Measurements from ENCODE around the gene SYDE1.

SYDE1 gene

GRCh38 chr19:15115762-15116615 lies 8.8 kb downstream of the SYDE1 start:
- H3K4me3 Mint-ChIP-seq = no peak overlapping the region
- H3K36me3 Mint-ChIP-seq = peaks cover 47% of the 10 kb centered on the region
- peaks cover under 1% of the 10 kb centered on the region for H3K4me1 Mint-ChIP-seq
- ATAC-seq (no peak), DNase-seq (ENCODE audit: low spot score in 2 of 2) (no peak)
- H3K27ac Mint-ChIP-seq = no peak overlapping the region
- no peaks in the 10 kb centered on the region for H3K9me3 Mint-ChIP-seq

- no peak for ATAC-seq
- H3K36me3 Mint-ChIP-seq = peaks cover 56% of the 10 kb centered on the region
- H3K4me1 Mint-ChIP-seq = peaks cover 5% of the 10 kb centered on the region
- no peak overlapping the region for H3K27ac Mint-ChIP-seq
- no peak for DNase-seq (ENCODE audit: low spot score in 2 of 2)
- no peaks in the 10 kb centered on the region for H3K9me3 Mint-ChIP-seq
- no peak overlapping the region for H3K4me3 Mint-ChIP-seq
These were observed 9.7 kb downstream of the SYDE1 start for GRCh38 chr19:15116856-15117255.

GRCh38 chr19:15118248-15118647 lies 11.0 kb downstream of the SYDE1 start:
- Mint-ChIP-seq H3K9me3 (no peaks in the 10 kb centered on the region), H3K27ac (no peak overlapping the region), H3K4me3 (no peak overlapping the region), H3K36me3 (peaks cover 59% of the 10 kb centered on the region), H3K4me1 (peaks cover 5% of the 10 kb centered on the region)
- no peak for ATAC-seq
- DNase-seq (ENCODE audit: low spot score in 2 of 2) = no peak

- no peak for ATAC-seq
- no peak for DNase-seq (ENCODE audit: low spot score in 2 of 2)
- H3K4me3 Mint-ChIP-seq = no peak overlapping the region
- H3K27ac Mint-ChIP-seq = no peak overlapping the region
- peaks cover 7% of the 10 kb centered on the region for H3K4me1 Mint-ChIP-seq
- H3K36me3 Mint-ChIP-seq = peaks cover 59% of the 10 kb centered on the region
- H3K9me3 Mint-ChIP-seq = no peaks in the 10 kb centered on the region
These were observed 11.7 kb downstream of the SYDE1 start for GRCh38 chr19:15118789-15119494.

GRCh38 chr19:15120135-15121026 lies 13.2 kb downstream of the SYDE1 start:
- peaks cover 21% of the 10 kb centered on the region for H3K4me1 Mint-ChIP-seq
- H3K9me3 Mint-ChIP-seq = no peaks in the 10 kb centered on the region
- no peak for DNase-seq (ENCODE audit: low spot score in 2 of 2)
- H3K27ac Mint-ChIP-seq = peak overlapping the region; percentile 75
- no peak overlapping the region for H3K4me3 Mint-ChIP-seq
- no peak for ATAC-seq
- H3K36me3 Mint-ChIP-seq = peaks cover 65% of the 10 kb centered on the region

- Mint-ChIP-seq H3K27ac (no peak overlapping the region), H3K9me3 (no peaks in the 10 kb centered on the region), H3K4me1 (peaks cover 26% of the 10 kb centered on the region), H3K36me3 (peaks cover 58% of the 10 kb centered on the region), H3K4me3 (no peak overlapping the region)
- ATAC-seq (no peak), DNase-seq (ENCODE audit: low spot score in 2 of 2) (no peak)
These were observed 15.3 kb downstream of the SYDE1 start for GRCh38 chr19:15122331-15123030.

- H3K4me3 Mint-ChIP-seq = peak overlapping the region; percentile 93
- H3K27ac Mint-ChIP-seq = peak overlapping the region; percentile 97
- DNase-seq (ENCODE audit: low spot score in 2 of 2) (no peak), ATAC-seq (no peak)
- peaks cover 51% of the 10 kb centered on the region for H3K36me3 Mint-ChIP-seq
- H3K9me3 Mint-ChIP-seq = no peaks in the 10 kb centered on the region
- H3K4me1 Mint-ChIP-seq = peaks cover 26% of the 10 kb centered on the region
These were observed 16.1 kb downstream of the SYDE1 start for GRCh38 chr19:15123031-15123890.

GRCh38 chr19:15123900-15124299 lies 16.7 kb downstream of the SYDE1 start:
- DNase-seq (ENCODE audit: low spot score in 2 of 2) = no peak
- Mint-ChIP-seq H3K9me3 (no peaks in the 10 kb centered on the region), H3K27ac (peak overlapping the region; percentile 97), H3K4me1 (peaks cover 26% of the 10 kb centered on the region), H3K4me3 (peak overlapping the region; percentile 93), H3K36me3 (peaks cover 45% of the 10 kb centered on the region)
- no peak for ATAC-seq

GRCh38 chr19:15124572-15125231 lies 17.5 kb downstream of the SYDE1 start:
- DNase-seq (ENCODE audit: low spot score in 2 of 2) (no peak), ATAC-seq (no peak)
- no peaks in the 10 kb centered on the region for H3K9me3 Mint-ChIP-seq
- H3K4me1 Mint-ChIP-seq = peaks cover 26% of the 10 kb centered on the region
- peak overlapping the region; percentile 97 for H3K27ac Mint-ChIP-seq
- H3K36me3 Mint-ChIP-seq = peaks cover 37% of the 10 kb centered on the region
- H3K4me3 Mint-ChIP-seq = peak overlapping the region; percentile 93

- peak overlapping the region; percentile 93 for H3K4me3 Mint-ChIP-seq
- H3K9me3 Mint-ChIP-seq = no peaks in the 10 kb centered on the region
- ATAC-seq = peak; percentile 94
- peaks cover 30% of the 10 kb centered on the region for H3K36me3 Mint-ChIP-seq
- H3K4me1 Mint-ChIP-seq = peaks cover 31% of the 10 kb centered on the region
- H3K27ac Mint-ChIP-seq = peak overlapping the region; percentile 97
- DNase-seq (ENCODE audit: low spot score in 2 of 2) = peak; percentile 97 to 99
These were observed 18.2 kb downstream of the SYDE1 start for GRCh38 chr19:15125232-15126067.

GRCh38 chr19:15126131-15126910 lies 19.1 kb downstream of the SYDE1 start:
- DNase-seq (ENCODE audit: low spot score in 2 of 2) (no peak), ATAC-seq (no peak)
- Mint-ChIP-seq H3K9me3 (no peaks in the 10 kb centered on the region), H3K4me1 (peaks cover 27% of the 10 kb centered on the region), H3K27ac (peak overlapping the region; percentile 97), H3K4me3 (peak overlapping the region; percentile 93), H3K36me3 (peaks cover 22% of the 10 kb centered on the region)

GRCh38 chr19:15128162-15128770 lies 21.1 kb downstream of the SYDE1 start:
- DNase-seq (ENCODE audit: low spot score in 2 of 2) (no peak), ATAC-seq (no peak)
- Mint-ChIP-seq H3K36me3 (peaks cover 12% of the 10 kb centered on the region), H3K27ac (no peak overlapping the region), H3K9me3 (no peaks in the 10 kb centered on the region), H3K4me1 (peaks cover 25% of the 10 kb centered on the region), H3K4me3 (no peak overlapping the region)

Measured in stimulated activated effector memory CD8-positive, alpha-beta T cell treated with anti-CD3 and anti-CD28 coated beads, Interleukin-12 subunit alpha, Interleukin-12 subunit beta, amount 100 ng/mL, for 72 hours (primary cell).